DOHH2 (cell line): ENCODE results near the gene LRRC59.

Experiments used
- CTCF ChIP-seq: fragments of 200-600 bp; sonication (generic); IDR thresholded peaks from one replicate; pipeline ENCODE4 v1.5.1; 2014; ENCODE audit warnings: antibody characterized with exemption, mild to moderate bottlenecking, low read depth, low read length; ENCODE audit not compliant: poor library complexity, severe bottlenecking
- EZH2phosphoT487 ChIP-seq: fragments of 200-600 bp; sonication (generic); IDR thresholded peaks from 2 replicates; pipeline ENCODE4 v1.6.1; 2017; ENCODE audit warnings: borderline replicate concordance, mild to moderate bottlenecking, antibody characterized with exemption, low read length, moderate library complexity, mixed read lengths

- TF ChIP-seq CTCF (no peak), EZH2phosphoT487 (no peak)
Observed at GRCh38 chr17:50426472-50426782, 29.1 kb upstream of the LRRC59 start.
